HG03108 (cell line): ENCODE results near the gene TBX15.

Experiments
- ATAC-seq: cut with Tn5 transposase; IDR thresholded peaks from one replicate; pipeline ENCODE4 v1.9.1; 2021; ENCODE audit warnings: moderate library complexity; ENCODE audit not compliant: unreplicated experiment

The TBX15 gene

GRCh38 chr1:119002028-119002686 lies 14.0 kb upstream of the TBX15 start:
- no peak for ATAC-seq

- no peak for ATAC-seq
Measured at GRCh38 chr1:119001181-119002027, 13.3 kb upstream of the TBX15 start.

DNA sequence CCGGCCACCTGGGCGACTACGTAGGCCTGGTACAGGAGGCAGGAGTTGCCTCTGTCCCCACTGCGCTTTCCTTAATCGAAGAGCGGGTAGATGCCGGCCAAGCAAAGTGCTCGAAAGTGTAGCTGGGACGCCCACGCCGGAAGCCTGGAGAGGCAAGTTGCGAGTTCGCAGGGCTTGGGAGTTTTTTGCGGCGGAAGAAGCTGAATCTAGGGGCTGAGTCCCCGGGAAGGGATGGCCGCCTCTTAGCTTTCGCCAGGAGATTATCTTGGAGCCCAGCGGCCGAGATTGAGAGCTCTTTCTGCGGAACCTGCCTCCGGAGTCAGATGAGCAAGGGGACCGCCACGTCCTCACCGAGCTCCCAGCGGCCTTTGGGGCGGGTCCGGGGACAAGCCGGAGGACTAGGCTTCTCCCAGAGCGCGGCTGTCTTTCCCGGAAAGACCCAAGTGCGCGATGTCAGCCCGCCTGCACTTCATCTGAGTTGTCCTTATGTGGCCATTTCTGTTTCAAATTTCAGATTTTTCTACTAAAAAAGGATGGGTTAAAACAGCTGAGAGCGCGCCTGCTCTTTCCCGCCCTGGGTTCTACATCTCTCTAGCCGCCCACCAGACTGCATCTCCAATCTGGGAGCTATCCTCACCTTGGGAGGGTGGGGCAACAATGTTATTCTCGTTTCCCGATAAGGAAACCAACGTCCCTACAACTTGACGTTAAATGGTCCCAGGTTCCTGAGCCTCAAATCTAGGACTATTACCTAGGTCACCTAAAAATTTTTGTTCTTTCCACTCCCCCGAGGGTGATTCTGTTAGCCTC lies 12.4 kb upstream of the TBX15 start:
- no peak for ATAC-seq

- ATAC-seq = no peak
Measured at GRCh38 chr1:118999348-119000071, 11.4 kb upstream of the TBX15 start.

GRCh38 chr1:118998171-118998570 lies 10.0 kb upstream of the TBX15 start:
- no peak for ATAC-seq

DNA sequence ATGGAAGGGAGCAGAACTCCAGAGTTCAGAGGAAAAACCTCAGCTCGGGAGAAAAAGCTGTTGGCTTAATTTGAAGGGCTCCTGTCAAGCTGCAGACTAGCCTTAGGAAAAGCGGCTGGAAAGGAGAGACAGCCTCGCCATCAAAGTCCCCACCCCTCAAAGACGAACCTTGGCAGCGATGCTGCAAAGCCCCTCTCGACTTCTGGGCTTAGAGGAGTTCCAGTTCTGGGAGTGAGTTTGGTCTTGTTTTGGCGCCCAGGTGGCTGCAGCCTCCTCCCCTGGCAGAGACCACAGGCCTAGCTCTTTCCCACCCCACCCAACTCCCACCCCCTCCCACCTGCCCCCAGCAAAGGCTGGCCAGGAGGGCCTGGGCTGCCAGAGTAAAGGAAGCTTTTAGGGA lies 9.1 kb upstream of the TBX15 start:
- ATAC-seq = no peak

GRCh38 chr1:118995312-118996016 lies 7.3 kb upstream of the TBX15 start:
- no peak for ATAC-seq

DNA sequence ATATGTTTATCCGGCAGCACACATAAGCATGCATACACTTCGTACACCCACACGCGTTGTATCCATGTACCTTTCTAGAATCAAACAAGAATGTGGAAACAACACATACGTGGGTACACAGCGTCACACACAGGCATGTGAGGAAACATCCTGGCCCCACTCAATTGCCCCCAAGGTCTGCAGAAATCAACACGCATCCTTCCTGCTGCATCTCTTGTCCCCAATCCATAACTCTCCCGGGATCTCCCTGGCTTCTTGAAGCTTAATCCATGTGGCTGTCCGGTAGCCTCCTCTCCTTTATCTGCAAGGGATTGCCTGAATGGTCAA lies 5.5 kb upstream of the TBX15 start:
- no peak for ATAC-seq

DNA sequence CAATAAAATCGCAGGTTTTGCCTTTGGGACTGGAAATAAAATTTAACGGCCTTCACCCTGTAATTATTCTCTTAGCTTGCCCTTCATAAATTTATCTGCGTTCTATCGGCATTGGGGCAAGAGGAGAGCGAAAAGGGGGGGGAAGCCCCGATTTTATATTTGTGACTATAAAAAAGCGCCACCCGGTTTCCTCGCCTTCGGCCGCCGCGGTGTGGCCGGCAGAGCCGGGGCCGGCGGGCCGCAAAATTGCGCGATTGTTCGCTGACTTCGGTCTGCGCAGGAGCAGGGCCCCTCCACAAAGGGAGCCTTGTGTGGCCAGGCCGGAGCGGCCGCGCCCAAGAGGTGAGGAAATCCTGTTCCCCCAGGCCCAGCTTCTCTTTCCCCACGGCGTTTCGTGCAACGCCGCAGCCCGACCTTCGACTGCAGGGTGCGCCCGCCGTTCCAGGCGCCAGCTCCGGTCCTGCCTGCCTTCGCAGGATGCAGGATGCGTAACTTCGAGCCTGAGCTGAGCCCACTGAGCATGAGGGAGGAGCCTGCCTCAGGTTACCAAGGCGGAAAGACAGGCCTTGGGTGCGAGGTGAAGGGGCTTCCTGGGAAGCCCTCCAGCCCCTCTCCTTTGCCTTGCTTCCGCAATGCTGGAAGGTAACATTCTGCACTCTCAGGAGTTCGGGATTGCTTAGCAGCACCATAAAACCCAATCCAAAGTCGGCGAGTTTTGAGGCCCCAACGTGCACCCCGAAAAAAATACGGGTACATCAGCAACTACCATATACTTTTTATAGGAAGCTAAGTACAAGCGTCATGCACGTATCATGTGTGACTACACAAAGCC lies 4.9 kb upstream of the TBX15 start:
- no peak for ATAC-seq

GRCh38 chr1:118992237-118992825 lies 4.2 kb upstream of the TBX15 start:
- no peak for ATAC-seq

DNA sequence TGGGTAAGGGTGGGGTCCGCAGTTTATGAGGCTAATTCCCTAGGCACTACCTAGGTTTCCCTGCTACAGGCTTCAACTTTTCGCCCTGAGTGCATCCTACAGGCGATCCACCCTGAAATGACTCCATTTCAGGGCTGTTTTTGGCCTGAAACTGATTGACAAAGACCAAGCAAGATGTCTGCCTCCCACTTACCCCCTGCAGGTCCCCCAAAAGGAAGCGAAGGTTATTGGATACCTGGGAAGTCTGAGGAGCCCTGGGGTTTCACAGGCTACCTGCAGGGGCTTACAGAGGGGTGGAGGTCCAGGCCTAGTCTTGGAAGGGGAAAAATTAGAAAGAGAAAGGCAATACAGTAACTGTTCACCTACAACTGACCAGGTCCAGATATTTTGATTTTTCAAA lies 3.3 kb upstream of the TBX15 start:
- no peak for ATAC-seq

GRCh38 chr1:118990513-118991152 lies 2.5 kb upstream of the TBX15 start:
- ATAC-seq = no peak

DNA sequence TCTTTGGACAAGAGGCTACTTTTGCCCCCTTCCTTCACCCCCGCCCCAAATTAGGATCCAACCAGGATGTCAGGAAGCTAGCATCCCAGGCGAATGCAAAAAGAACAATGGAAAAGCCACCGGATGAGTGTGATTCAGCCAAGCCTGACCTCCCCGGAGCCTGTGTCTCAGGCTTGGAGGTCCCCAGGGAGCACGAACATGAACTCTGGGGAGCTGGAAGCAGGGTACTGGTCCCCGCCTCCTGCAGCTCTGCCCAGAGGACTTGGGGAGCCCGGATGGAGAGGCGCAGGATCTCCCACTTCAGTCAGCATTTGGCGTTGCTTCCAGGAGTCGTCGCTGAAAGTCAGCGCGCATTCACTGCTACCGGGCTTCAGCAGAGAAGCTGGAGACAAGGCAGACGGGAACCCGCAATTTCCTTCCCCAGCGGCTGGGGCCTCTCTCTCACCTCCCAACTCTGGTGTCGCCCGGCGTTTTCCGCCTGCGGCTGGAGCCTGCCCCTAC lies 1.8 kb upstream of the TBX15 start:
- ATAC-seq = no peak

- no peak for ATAC-seq
Measured at GRCh38 chr1:118989006-118989815, 1.1 kb upstream of the TBX15 start.

GRCh38 chr1:118987468-118988185 lies 516 bp downstream of the TBX15 start:
- no peak for ATAC-seq

DNA sequence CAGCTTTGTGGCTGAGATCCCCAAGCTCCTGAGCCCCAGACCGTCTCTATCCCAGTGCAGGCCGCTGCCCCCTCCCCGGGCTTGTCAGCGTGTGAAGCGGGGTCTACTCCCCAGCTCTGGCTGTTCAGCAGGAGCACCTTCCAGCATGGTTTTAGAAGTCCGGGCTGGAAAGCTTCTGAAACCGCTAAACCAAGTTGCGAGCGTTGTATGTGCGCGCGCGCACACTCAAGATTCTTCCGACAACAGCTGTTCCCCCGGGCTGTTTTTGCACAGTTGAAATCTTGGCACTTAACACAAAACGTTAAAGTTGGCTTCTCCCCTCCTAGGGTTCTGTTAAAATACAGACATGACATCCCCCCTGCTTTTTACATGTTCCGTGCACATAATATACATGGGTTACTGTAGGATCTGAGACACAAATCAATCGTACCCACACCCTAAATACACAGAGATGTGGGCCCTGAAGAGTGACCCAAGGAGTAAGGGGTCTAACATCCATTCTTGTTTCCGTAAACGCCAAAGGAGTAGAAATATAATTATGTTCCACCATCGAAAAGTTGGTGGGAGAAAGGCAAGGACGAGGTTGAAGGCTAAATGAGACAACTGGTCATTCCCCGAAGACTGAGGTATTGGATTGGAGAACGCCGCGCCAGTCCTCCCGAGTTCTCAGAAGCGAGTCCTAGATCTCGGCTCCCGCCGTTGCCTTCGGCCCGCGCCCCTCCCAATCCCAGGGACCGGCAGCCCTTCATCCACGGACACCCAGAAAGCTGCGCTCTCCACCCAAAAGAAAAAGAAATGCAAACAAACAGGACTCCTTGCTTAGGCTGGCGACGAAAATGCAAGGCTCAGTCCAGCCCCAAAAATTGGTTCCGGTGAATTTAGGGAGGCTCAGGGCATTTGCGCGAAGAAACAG lies 1.3 kb downstream of the TBX15 start:
- no peak for ATAC-seq
